ENCODE measurements around the gene CHST15. TPM values are rescaled to one million over a fixed set of nuclear protein-coding genes. Genes with fewer than 3 reads are reported as not detected.

The CHST15 gene, protein sequence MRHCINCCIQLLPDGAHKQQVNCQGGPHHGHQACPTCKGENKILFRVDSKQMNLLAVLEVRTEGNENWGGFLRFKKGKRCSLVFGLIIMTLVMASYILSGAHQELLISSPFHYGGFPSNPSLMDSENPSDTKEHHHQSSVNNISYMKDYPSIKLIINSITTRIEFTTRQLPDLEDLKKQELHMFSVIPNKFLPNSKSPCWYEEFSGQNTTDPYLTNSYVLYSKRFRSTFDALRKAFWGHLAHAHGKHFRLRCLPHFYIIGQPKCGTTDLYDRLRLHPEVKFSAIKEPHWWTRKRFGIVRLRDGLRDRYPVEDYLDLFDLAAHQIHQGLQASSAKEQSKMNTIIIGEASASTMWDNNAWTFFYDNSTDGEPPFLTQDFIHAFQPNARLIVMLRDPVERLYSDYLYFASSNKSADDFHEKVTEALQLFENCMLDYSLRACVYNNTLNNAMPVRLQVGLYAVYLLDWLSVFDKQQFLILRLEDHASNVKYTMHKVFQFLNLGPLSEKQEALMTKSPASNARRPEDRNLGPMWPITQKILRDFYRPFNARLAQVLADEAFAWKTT
- 0.66 TPM for polyA plus RNA-seq (2012; ENCODE audit: insufficient read depth, insufficient read length)

DNA sequence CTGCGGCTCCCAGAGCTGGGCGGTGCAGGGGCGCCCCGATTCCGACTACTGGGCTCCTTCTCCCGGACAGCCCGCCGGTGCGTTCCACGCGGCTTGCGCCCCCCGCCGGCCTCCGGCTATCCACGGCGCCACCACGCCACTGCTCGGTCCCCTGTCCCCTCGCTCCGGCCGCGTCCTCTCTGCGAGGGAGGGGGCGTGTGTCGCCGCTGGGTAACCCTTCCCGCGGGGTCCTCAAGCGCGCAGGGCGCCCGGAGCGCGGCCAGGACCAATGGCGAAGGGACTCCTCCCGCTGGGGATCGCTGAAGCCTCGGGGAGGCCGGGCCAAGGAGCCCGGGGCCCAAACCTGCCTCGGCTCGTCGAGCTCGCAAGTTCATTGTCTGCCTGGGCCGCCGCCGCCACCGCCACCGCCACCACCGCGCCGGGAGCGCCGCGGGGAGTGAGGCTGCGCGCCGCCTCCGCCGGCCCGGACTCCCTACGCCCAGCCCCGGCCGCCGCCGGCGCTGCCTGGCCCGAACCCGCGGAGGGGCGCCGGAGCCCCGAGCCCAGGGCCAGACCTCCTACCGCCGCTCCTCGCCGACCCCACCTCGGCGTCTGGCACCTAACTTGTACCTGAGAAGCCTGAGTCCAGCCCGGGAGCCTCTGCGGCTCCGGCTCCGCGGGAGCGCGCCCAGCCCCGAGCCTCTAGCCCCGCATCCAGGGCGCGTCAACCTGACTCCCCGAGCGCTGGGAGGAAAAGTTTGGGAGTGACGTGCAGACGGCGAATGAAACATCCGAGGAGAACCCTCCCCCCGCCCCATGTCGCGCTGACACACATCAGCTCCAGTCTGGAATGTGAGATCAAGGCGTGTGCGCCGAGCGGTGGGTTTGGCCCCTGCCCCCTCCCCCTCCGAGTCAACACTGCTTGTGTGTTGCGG lies at the start of gene CHST15:
Gene CHST15, minus strand, starts transcription at position 739 of the 914 bp plus-strand sequence. CDS start 47,386 bp downstream, outside the sequence.
- H3K4me3 ChIP-seq (ENCODE audit: low read length): peak within 1 kb of the TSS; percentile 37
- no peak for DNase-seq (ENCODE audit: low read depth, low spot score)

DNA sequence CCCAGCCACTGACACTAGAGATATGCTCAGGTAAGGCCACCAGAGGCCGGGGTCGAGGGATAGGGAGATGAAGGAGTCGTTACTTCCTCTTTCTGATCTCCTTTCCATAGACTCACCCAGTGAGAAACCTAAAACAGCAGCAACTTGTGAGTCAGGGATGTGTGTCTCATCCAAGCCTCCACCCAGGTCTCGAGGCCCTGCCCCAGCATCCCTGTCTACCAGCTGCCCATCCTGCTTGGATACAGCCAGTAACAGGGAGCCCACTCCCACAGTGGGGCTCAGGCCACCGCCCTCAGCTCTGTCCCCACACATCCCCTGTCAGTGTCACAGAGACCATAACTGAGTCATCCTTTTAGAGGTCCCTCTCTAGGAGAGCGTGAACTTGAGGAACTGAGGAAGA lies 49.6 kb upstream of the CHST15 start:
- H3K4me3 ChIP-seq (ENCODE audit: low read length): no peak overlapping the region
- DNase-seq (ENCODE audit: low read depth, low spot score): no peak

DNA sequence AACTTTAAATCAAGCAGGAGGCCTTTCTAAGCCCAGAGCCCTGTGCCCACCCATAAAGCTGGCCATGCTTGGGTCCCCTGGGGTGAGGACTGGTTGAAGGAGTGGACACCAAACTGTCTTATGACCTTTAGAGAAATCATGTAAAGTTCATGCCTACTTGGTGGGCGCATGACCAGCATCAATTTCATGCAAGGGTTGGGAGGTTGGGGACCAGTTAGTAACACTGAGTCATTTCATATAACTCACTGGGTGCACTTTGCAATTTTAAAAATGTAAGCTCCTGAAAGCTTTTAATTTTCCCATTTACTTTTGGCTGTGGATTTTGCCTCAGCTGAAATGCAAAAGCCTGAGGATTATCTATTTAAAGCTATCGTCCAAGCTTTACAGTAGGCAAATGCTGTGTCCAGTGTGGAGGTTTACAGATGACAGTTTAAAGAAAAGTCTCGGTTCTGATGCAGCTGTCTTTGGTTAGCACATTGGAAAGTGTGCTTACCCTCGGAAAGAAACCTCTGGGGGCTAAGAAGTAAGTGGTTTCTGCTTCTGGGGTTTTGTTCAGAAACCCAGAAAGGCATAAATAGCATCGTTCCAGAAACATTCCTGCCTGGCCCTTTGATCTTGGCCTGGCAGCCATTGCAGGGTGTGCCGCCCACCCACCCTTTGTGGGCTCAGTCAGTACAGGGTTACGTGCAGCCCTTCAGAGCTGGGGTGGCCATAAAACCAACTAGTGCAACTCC lies 48.8 kb upstream of the CHST15 start:
- no peak for DNase-seq (ENCODE audit: low read depth, low spot score)
- H3K4me3 ChIP-seq (ENCODE audit: low read length): no peak overlapping the region

DNA sequence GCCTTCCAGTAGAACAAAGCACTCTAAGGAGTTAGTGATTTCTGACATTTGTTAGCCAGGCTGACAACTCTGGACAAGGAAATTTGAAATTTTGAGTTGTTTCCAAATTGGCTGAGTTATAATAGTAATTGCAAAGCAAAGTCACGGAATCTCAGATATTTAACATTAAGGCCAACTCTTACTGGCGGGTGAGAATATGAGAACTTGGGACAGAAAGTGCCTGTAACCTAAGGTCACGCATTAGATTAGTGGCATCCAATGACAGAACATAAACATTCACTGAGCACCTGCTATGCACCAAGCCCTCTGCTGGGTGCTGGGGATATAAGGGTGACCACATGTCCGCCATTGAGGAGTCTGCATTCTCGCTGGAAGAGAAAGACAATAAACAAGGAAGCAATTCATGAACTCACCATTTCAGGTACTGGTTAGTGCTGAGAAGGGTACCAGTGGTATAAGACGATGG lies 45.5 kb upstream of the CHST15 start:
- H3K4me3 ChIP-seq (ENCODE audit: low read length): no peak overlapping the region
- no peak for DNase-seq (ENCODE audit: low read depth, low spot score)

DNA sequence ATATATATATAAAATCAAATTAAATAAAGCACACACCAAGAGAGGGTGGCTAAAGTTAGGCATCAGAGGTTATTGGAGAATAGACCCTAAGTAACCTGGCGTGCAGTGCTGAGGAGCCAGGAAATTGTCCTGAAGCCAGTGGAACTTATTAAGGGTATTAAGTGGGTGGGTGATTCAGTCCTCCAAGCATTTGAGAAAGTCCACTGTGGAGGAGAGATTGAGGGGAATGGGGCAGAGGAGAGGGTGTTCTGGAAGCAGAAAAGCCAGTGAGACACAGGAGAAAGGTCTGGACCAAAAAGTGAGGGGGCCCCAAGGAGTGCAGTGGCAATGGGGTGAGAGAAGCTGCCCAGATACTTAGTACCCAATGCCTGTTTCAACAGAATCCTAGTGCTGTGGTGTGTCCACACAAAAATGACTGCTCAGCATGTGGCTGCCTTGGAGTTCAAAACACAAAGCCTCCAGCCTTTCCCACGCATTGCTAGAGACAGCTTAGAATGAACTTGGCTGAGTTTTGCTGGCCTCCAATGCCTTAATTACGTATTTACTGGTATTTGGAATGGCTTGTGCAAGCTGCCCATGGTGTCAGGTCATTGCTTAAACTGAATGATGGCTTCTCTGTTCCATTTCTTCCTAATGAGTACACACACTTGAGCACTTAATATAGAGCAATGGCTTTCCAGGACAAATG lies 44.9 kb upstream of the CHST15 start:
- DNase-seq (ENCODE audit: low read depth, low spot score): no peak
- no peak overlapping the region for H3K4me3 ChIP-seq (ENCODE audit: low read length)

DNA sequence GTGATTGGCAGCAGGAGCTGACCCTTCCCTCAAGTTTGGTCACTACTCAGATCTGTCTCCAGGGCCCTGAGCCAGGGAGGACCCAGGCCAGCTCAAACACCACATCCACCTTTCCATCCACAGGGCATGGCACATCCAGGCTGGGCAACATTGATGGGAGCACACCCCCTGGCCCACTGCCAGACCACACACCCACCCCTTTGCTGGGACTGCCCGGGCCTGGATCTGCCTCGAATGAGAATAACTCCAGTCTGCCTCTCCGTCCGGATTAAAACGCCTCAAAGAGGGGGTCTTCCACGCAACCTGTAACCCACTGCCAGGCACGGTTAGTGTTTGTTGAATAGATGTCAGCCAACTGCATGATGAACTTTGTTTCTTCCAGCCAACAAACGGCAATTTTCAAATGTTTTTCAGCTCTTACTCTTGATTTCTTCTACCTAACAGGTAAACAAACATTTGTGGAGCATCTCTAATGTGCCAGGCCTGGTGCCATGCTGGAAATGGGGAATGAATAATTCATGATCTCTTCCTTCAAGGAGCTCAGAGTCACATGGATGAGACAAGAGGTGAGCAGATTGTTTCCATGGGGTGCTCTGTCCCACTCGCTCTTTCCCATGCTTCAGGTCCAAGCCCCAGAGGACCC lies 41.0 kb upstream of the CHST15 start:
- no peak for DNase-seq (ENCODE audit: low read depth, low spot score)
- no peak overlapping the region for H3K4me3 ChIP-seq (ENCODE audit: low read length)

DNA sequence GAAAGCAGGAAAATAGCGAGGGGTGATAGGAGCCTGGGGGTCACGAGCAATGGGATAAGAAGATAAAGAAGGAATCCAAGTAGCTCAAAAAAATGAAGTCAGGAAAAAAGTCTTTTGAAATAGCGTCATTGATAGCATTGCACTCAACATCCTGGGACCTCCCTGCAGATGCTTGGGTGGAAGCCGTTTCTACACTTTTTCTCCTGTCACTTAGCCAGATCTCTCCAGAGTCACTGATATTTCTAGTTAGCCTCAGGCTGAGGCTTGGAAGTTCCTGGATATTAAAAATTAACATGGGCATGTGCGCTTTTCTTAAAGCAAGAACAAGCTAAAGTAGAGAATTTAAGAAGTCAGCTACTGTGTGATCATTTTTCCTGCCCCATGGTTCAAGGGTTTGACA lies 39.5 kb upstream of the CHST15 start:
- H3K4me3 ChIP-seq (ENCODE audit: low read length): no peak overlapping the region
- no peak for DNase-seq (ENCODE audit: low read depth, low spot score)

DNA sequence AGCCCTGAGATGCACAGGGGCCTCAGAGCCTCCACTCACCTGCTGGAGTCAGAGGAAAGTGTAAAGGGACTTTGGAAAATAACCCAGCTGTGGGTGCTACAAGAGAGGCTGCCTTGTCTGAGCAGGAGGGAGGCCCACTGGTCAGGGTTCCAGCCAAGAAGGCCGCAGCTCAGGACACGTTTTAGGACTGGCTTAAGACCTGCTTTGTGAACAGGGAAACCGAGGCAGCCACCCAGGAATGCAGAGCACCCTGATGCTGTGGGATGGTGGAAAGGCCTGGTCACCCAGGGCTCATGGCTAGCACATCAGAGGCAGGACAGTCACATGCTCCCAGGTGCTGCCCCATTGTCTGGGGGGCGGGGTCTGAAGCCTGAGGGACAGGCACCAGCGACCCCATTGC lies 38.9 kb upstream of the CHST15 start:
- no peak overlapping the region for H3K4me3 ChIP-seq (ENCODE audit: low read length)
- DNase-seq (ENCODE audit: low read depth, low spot score): no peak

DNA sequence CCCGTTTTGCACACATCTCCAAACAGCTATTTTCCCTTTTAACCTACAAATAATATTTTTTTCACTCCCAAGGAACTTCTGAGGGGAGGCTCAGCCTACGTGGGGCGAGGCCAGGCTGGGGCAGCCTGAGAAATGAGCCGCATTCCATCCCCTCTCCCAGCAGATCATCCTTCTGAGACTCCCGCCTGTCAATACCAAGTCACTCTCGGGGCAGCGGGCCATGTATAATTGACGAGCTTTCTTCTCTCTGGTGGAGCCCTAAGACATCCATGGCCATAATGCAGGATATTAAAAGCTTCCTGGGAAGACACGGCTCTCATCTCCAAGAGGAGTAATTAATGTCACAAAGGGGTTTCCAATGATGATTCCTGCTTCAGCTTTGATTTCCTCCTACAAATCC lies 37.8 kb upstream of the CHST15 start:
- no peak overlapping the region for H3K4me3 ChIP-seq (ENCODE audit: low read length)
- DNase-seq (ENCODE audit: low read depth, low spot score): no peak

DNA sequence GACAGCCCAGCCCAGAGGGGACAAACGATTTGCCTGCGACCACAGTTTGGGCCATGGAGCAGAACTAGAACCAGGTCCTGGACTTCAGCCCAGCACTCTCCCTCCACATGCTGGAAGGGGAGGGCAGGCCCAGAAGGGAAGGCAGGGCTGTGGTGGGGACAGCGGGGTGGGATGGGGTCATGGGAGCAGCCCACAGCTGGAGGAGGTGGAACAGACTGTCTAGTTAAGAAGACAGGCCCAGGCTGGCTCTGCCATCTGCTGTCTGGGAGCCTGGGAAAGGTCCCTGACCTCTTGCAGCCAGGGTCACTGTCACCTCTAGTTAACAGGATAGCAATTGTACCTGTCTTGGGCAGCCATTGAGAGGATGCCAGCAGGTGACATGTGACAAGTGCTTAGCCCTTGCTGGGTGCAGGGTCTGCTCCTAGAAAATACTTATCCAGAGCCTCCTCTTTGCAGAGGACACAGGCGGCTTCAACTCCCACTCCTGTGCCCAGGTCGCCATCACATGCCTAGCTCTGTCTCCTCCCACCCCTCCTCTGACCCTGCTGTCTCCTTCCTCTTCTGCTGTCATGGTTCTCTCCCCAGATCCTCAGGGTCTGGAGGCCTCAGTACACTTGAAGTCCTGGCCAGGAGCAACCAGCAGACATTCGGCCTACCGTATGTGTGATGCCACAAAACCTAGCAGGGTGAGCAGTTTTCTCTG lies 37.0 kb upstream of the CHST15 start:
- no peak for DNase-seq (ENCODE audit: low read depth, low spot score)
- H3K4me3 ChIP-seq (ENCODE audit: low read length): no peak overlapping the region

DNA sequence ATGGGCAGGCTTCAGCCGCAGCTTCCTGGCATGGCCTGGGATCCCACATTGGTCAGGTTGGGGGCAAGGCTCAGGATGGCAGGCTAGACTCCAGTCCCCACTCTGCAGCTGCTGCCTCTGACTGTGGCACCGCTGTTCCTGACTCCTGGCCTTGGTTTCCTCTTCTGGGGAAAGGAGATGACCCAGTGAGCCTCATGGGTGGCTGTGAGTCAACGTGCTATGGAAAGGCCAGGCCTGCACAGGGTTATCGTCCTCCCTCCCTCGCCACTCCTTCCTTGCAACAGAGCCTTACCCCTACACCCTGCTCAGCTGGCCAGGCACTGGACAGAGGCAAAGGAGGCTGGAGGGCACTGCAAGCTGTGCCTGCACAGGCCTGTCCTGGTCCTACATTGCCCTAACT lies 36.1 kb upstream of the CHST15 start:
- no peak overlapping the region for H3K4me3 ChIP-seq (ENCODE audit: low read length)
- no peak for DNase-seq (ENCODE audit: low read depth, low spot score)

DNA sequence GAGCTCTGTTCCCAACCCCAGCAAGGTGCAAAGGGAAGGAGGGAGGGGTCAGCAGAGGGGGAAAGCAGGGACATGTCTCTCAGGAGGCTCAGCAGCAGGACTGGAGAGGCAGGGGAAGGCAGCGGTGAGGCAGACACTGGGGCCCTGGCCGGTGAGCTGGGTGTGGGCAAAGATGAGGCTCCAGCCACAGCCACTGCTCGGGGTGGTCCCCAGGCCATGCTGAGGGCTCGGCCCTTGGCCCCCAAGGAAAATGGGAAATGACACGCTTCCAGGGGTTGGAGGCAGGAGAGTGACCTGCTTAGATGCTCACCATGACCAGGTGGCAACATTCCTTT lies 35.4 kb upstream of the CHST15 start:
- DNase-seq (ENCODE audit: low read depth, low spot score): no peak
- H3K4me3 ChIP-seq (ENCODE audit: low read length): no peak overlapping the region

DNA sequence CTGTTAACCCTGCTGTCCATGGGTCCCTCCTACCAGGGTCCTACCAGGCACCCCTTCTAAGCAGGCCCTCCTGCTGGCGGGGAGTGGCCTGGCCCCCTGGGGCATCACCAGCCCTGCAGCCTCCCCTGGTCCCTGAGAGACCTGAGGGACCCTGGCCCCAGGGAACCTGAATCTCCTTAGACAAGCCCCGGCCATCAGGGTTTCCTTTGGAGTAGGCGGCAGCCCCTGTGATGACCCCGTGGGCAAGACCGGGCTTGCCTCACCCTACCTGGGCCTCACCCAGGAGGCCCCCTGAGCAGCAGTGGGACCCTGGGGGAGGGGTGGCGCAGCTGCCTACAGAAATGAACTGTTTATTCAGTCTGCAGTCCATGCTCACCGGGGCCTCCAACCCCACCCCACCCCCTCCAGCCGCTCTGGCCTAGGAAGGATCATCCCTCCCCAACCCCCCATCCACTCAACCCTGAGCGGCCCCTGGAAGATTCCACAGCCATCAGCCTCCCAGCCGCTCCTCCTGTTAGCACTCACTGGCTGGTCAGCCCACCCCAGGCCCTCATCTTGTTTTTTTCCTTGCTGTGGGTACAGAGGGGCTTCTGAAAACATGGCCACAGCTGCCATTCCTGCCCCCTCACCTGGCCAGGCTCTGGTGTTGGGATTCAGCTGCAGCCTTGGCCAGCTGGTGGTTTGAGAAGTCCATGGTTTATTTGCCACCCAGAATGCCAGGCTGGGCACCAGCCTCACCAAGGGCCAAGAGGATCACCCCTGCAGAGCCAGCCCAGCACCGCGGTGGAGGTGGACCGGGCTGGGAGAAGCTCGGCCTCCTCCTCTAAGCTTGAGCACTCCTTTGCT lies 34.8 kb upstream of the CHST15 start:
- no peak overlapping the region for H3K4me3 ChIP-seq (ENCODE audit: low read length)
- DNase-seq (ENCODE audit: low read depth, low spot score): no peak

DNA sequence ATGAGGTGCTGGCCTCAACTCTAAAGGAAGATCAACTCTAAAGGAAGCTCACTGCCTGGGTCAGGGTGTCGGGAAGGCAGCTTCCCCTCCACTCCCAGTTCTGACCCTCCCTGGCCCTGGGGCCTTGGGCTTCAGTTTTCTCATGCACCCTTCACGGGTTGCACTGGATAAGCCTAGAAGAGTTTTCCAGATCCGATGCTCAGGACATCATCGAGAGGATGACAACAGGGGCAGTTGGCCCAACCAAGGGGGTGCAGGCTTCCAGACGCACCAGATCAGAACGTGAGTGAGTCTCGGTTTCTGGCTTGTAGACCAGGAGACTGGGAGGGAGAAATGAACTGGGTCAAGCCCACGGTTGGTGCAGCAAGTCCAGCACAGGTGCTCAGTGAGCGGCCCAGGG lies 34.2 kb upstream of the CHST15 start:
- DNase-seq (ENCODE audit: low read depth, low spot score): no peak
- no peak overlapping the region for H3K4me3 ChIP-seq (ENCODE audit: low read length)

DNA sequence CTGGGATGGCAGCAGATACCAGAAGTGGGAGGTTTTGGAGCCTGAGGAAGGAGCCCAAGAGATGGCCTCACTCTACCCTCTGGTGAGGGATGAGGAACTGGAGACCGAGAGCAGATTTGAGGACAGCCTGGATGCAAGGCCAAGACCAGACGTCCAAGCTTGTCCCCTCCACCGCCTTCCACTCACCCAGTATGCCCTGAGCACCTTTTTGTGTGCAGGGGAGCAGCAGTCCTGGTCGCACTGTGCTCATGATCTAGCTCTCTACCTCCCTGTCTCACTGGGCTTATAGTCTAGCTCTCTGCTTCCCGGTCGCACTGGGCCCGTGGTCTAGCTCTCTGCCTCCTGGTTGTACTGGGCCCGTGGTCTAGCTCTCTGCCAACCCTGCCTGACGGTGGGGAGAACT lies 33.6 kb upstream of the CHST15 start:
- no peak for DNase-seq (ENCODE audit: low read depth, low spot score)
- H3K4me3 ChIP-seq (ENCODE audit: low read length): no peak overlapping the region

DNA sequence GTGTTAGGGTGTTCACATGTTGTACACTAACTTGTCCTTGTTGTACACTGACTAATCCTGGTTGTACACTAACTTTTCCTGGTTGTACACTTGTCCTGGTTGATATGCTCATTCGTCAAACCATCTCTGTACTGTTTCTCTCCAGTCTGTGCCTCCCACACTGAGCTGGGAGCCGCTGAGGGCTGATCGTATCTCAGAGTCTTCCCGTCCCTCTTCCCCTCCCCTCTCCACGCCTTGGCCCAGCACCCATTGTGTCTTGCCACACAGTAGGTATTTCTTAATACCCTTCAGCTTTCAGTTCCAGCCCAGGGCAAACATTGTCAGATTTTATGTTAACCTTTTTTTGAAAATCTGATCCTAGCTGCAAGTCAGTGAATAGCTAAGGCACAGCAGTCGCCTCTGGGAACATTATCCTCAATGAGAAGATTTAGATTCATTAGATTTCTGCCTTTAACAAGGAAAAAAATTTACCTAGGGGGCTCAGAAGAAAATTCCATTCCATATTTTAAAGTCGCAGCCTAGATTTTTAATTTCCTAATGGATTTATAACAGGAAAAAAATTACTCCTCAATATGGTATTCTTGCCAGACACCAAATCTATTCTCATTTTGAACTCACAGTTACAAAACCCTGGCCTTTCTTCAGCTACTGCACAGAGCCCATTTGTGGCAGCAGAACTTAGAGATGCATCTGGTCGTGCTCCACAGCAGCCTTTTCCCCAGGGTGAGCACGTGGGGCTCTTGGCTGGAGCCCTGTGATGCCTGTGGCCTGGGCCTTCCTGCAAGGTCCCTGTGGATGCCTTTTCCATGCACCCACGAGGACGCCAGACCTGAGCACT lies 33.0 kb upstream of the CHST15 start:
- H3K4me3 ChIP-seq (ENCODE audit: low read length): no peak overlapping the region
- no peak for DNase-seq (ENCODE audit: low read depth, low spot score)

Measured in Jurkat, Clone E6-1 (cell line).